Endothelial cell (in vitro differentiated cells): ENCODE data around the gene DAAM1. TPM values are rescaled to one million over a fixed set of nuclear protein-coding genes. Genes with fewer than 3 reads are reported as not detected.

Experiments
- DNase-seq: peaks from one replicate; pipeline ENCODE4 v3.0.0; 2021; ENCODE audit warnings: low spot score
- H3K27ac Mint-ChIP-seq: one replicate; pipeline ENCODE4 v1.8.0; 2021; ENCODE audit warnings: mixed read lengths, inconsistent platforms; ENCODE audit not compliant: unreplicated experiment
- H3K27me3 Mint-ChIP-seq: one replicate; pipeline ENCODE4 v1.8.0; 2021; ENCODE audit warnings: mild to moderate bottlenecking, moderate library complexity, mixed read lengths, inconsistent platforms; ENCODE audit not compliant: unreplicated experiment
- H3K36me3 Mint-ChIP-seq: one replicate; pipeline ENCODE4 v1.8.0; 2021; ENCODE audit warnings: mild to moderate bottlenecking, low read depth, mixed read lengths, inconsistent platforms; ENCODE audit not compliant: unreplicated experiment
- H3K4me1 Mint-ChIP-seq: one replicate; pipeline ENCODE4 v1.8.0; 2021; ENCODE audit warnings: mild to moderate bottlenecking, mixed read lengths, inconsistent platforms; ENCODE audit not compliant: unreplicated experiment
- H3K4me3 Mint-ChIP-seq: one replicate; pipeline ENCODE4 v1.8.0; 2021; ENCODE audit warnings: mild to moderate bottlenecking, mixed read lengths, inconsistent platforms; ENCODE audit not compliant: unreplicated experiment
- H3K9me3 Mint-ChIP-seq: one replicate; pipeline ENCODE4 v1.8.0; 2021; ENCODE audit warnings: mixed read lengths, inconsistent platforms; ENCODE audit not compliant: unreplicated experiment
- CTCF ChIP-seq: fragments of 200-600 bp; sonication (generic); IDR thresholded peaks from one replicate; pipeline ENCODE4 v1.5.0; 2021; ENCODE audit warnings: antibody characterized with exemption; ENCODE audit not compliant: unreplicated experiment
- total RNA-seq: library from RNA; stranded (reverse); fragmentation: NEBNext Ultra II Directional; extraction: Animal tissue kit (Norgen Biotek cat#: 25700); gene quantifications from one replicate; pipeline ENCODE4 v1.2.1, GENCODE V29; 2021; ENCODE audit not compliant: unreplicated experiment

Gene DAAM1
- total RNA-seq, 1 donor from 2014 or later, result 103 TPM

GRCh38 chr14:59177262-59177661 lies 11.2 kb upstream of the DAAM1 start:
- DNase-seq, result no peak
- H3K27ac Mint-ChIP-seq, result no peak overlapping the region
- no peaks in the 10 kb centered on the region for H3K27me3 Mint-ChIP-seq
- no peaks in the 10 kb centered on the region for H3K36me3 Mint-ChIP-seq
- peaks cover 3% of the 10 kb centered on the region for H3K4me1 Mint-ChIP-seq
- no peak overlapping the region for H3K4me3 Mint-ChIP-seq
- H3K9me3 Mint-ChIP-seq, result no peaks in the 10 kb centered on the region
- no peak for TF ChIP-seq CTCF

- Mint-ChIP-seq H3K36me3 (no peaks in the 10 kb centered on the region), H3K27me3 (no peaks in the 10 kb centered on the region), H3K9me3 (no peaks in the 10 kb centered on the region), H3K27ac (no peak overlapping the region), H3K4me1 (peaks cover 5% of the 10 kb centered on the region), H3K4me3 (no peak overlapping the region)
- no peak for TF ChIP-seq CTCF
- DNase-seq, result no peak
These were observed 6.7 kb upstream of the DAAM1 start for GRCh38 chr14:59181791-59182190.

GRCh38 chr14:59182641-59183040 lies 5.8 kb upstream of the DAAM1 start:
- H3K27me3 Mint-ChIP-seq, result peaks cover 3% of the 10 kb centered on the region
- H3K9me3 Mint-ChIP-seq, result no peaks in the 10 kb centered on the region
- peaks cover 7% of the 10 kb centered on the region for H3K4me1 Mint-ChIP-seq
- TF ChIP-seq CTCF, result no peak
- DNase-seq, result no peak
- H3K27ac Mint-ChIP-seq, result no peak overlapping the region
- no peak overlapping the region for H3K4me3 Mint-ChIP-seq
- H3K36me3 Mint-ChIP-seq, result peaks cover 3% of the 10 kb centered on the region

- H3K9me3 Mint-ChIP-seq, result no peaks in the 10 kb centered on the region
- H3K4me3 Mint-ChIP-seq, result no peak overlapping the region
- no peak for TF ChIP-seq CTCF
- peaks cover 4% of the 10 kb centered on the region for H3K27me3 Mint-ChIP-seq
- H3K36me3 Mint-ChIP-seq, result peaks cover 5% of the 10 kb centered on the region
- no peak overlapping the region for H3K27ac Mint-ChIP-seq
- H3K4me1 Mint-ChIP-seq, result peaks cover 10% of the 10 kb centered on the region
- DNase-seq, result no peak
These were observed 5.3 kb upstream of the DAAM1 start for GRCh38 chr14:59183150-59183549.

GRCh38 chr14:59184396-59184795 lies 4.1 kb upstream of the DAAM1 start:
- no peaks in the 10 kb centered on the region for H3K9me3 Mint-ChIP-seq
- no peak for TF ChIP-seq CTCF
- H3K4me1 Mint-ChIP-seq, result peaks cover 8% of the 10 kb centered on the region
- H3K4me3 Mint-ChIP-seq, result no peak overlapping the region
- H3K27ac Mint-ChIP-seq, result no peak overlapping the region
- no peak for DNase-seq
- peaks cover 7% of the 10 kb centered on the region for H3K27me3 Mint-ChIP-seq
- peaks cover 5% of the 10 kb centered on the region for H3K36me3 Mint-ChIP-seq
